Measurements from ENCODE around the gene TMEM190.

Gene TMEM190

GRCh38 chr19:55350620-55351315 lies 25.9 kb upstream of the TMEM190 start:
- CTCF ChIA-PET = interaction anchor here (1.0 to 1.2 kb wide), 3 partner anchors 14 to 50 kb away, joined by 3 read pairs; no protein-coding TSS in a partner anchor
- POLR2A ChIA-PET = interaction anchor here (1.0 kb wide), 1 partner anchor 11 kb away, joined by 3 read pairs; the partner anchor contains the start of gene KMT5C

GRCh38 chr19:55352040-55352439 lies 24.6 kb upstream of the TMEM190 start:
- no peak for DNase-seq (ENCODE audit: extremely low spot score)
- CTCF ChIA-PET = no interaction called here
- TF ChIP-seq CTCF (IDR thresholded peaks at IDR 0.05; ENCODE audit: control extremely low read depth, extremely low read depth, low read depth, missing control alignments) = no peak
- POLR2A ChIA-PET = no interaction called here

More at GRCh38 chr19:55350620-55351315, 25.9 kb upstream of the TMEM190 start:
- TF ChIP-seq CTCF (IDR thresholded peaks at IDR 0.05; ENCODE audit: control extremely low read depth, extremely low read depth, low read depth, missing control alignments) = no peak
- DNase-seq (ENCODE audit: extremely low spot score) = no peak

GRCh38 chr19:55352549-55353145 lies 24.0 kb upstream of the TMEM190 start:
- ChIA-PET CTCF (no interaction called here), POLR2A (no interaction called here)
- DNase-seq (ENCODE audit: extremely low spot score) = no peak
- TF ChIP-seq CTCF (IDR thresholded peaks at IDR 0.05; ENCODE audit: control extremely low read depth, extremely low read depth, low read depth, missing control alignments) = no peak

- POLR2A ChIA-PET = no interaction called here
- CTCF ChIA-PET = no interaction called here
- no peak for TF ChIP-seq CTCF (IDR thresholded peaks at IDR 0.05; ENCODE audit: control extremely low read depth, extremely low read depth, low read depth, missing control alignments)
- DNase-seq (ENCODE audit: extremely low spot score) = no peak
These were observed 23.2 kb upstream of the TMEM190 start for GRCh38 chr19:55353356-55353802.

GRCh38 chr19:55353803-55354697 lies 22.6 kb upstream of the TMEM190 start:
- CTCF ChIA-PET = no interaction called here
- peak; percentile 86 for DNase-seq (ENCODE audit: extremely low spot score)
- POLR2A ChIA-PET = no interaction called here

More at GRCh38 chr19:55353803-55354697, 22.6 kb upstream of the TMEM190 start:
- TF ChIP-seq CTCF (IDR thresholded peaks at IDR 0.05; ENCODE audit: control extremely low read depth, extremely low read depth, low read depth, missing control alignments) = no peak
